Superior temporal gyrus (tissue), 1 donor: Measurements from ENCODE around the gene NT5E.

Experiments used
- DNase-seq: peaks from one replicate; pipeline ENCODE4 v3.0.0-alpha.2; 2016; ENCODE audit errors: extremely low spot score

The NT5E gene

GRCh38 chr6:85421972-85422371 lies 27.9 kb upstream of the NT5E start:
- no peak for DNase-seq

GRCh38 chr6:85422996-85423395 lies 26.9 kb upstream of the NT5E start:
- DNase-seq = no peak

DNA sequence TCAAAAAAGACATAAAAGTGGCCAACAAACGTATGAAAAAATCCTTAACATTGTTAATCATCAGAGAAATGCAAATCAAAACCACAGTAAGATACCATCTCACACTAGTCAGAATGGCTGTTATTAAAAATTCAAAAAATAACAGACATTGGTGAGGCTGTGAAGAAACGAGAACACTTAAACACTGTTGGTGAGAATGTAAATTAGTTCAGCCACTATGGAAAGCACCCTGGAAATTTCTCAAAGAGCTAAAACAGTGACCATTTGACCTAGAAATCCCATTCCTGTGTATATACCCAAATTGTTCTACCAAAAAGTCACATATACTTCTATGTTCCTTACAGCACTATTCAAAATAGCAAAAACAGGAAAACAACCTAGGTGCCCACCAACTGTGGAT lies 24.9 kb upstream of the NT5E start:
- no peak for DNase-seq

- DNase-seq = no peak
Measured at GRCh38 chr6:85425997-85426396, 23.9 kb upstream of the NT5E start.

GRCh38 chr6:85428486-85428885 lies 21.4 kb upstream of the NT5E start:
- no peak for DNase-seq

- DNase-seq = no peak
Measured at GRCh38 chr6:85429346-85429745, 20.5 kb upstream of the NT5E start.

GRCh38 chr6:85431271-85431670 lies 18.6 kb upstream of the NT5E start:
- DNase-seq = no peak

DNA sequence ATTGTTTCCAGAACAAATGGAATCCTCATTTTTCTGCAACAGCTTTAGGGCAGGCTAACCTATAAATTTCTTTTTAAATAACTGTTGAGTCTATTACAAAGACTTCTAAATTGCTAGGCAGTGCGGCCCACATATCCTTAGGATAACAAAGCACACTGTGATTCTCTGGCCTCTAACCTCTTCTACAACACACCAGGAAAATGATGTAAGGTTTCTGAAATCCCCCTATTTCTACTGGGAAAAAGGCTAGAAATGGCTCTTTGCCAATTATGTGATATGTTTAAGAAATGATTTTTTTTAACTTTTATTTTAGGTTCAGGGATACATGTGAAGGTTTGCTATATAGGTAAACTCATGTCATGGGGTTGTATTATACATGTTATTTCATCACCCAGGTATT lies 17.3 kb upstream of the NT5E start:
- no peak for DNase-seq

DNA sequence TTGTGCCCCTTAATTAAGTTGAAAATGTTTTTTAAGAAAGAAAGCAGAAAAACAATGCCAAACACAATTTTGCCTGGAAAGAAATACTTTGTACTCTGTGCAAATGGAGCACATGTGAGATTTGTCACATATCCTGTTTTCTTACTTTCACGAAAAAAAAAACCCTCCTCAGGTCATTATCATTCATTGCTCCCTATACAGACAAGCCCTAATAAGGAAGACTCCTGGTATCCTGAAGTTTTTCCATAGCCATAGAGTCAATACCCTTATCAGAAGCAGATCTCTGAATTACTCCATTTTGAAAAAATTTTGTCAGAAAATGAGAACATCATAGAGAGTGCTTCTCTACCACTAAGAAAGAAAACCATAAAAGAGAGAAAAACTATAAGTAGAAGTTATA lies 14.0 kb upstream of the NT5E start:
- DNase-seq = no peak

- DNase-seq = no peak
Measured at GRCh38 chr6:85436411-85436810, 13.5 kb upstream of the NT5E start.

DNA sequence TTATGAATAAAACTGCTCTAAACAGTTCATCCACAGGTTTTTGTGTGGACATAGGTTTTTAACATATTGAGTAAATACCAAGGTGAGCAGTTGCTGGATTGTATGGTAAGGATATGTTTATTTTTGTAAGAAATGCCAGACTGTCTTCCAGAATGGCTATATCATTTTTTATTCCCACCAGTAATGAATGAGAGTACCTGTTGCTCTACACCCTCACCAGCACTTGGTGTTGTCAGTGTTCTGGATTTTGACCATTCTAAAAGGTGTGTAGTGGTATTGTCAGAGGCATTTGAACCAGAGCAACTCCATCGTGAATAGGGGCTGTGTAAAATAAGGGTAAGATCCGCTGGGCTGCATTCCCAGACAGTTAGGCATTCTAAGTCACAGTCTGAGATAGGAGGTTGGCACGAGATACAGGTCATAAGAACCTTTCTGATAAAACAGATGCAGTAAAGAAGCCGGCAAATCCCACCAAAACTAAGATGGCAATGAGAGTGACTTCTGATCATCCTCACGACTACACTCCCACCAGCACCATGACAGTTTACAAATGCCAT lies 12.9 kb upstream of the NT5E start:
- no peak for DNase-seq

DNA sequence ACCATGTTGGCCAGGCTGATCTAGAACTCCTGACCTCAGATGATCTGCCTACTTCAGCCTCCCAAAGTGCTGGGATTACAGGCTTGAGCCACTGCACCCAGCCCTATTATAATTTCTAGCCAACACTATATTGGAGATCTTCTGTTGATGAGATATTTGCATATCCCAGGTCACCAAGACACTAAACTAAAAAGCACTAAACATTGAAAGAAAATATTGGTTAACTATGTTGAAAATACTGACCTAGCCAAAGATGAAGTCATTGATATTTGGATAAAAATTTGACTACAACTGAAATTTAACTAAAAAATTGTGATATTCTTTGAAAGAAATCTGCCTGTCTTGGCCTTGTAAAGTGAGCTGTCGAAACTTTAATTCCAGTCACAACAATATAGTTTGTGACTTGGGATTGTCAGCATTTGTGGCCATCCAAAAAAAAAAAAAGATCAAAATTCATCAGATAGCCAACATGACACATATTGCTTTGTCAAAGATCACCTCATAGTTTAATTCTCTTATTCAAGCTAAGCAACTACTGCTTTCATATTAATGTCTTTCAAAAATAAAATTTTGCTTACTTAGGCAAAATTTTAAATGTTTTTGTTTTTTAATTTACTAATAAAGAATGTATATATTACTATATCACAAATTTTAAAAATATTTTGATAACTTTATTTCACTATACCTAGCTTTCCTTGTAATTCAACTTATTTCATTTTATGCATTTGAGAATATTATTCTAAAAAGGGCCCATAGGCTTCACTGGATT lies 6.3 kb upstream of the NT5E start:
- DNase-seq = no peak

GRCh38 chr6:85449388-85449817 lies 480 bp upstream of the NT5E start:
- DNase-seq = peak; percentile 55

DNA sequence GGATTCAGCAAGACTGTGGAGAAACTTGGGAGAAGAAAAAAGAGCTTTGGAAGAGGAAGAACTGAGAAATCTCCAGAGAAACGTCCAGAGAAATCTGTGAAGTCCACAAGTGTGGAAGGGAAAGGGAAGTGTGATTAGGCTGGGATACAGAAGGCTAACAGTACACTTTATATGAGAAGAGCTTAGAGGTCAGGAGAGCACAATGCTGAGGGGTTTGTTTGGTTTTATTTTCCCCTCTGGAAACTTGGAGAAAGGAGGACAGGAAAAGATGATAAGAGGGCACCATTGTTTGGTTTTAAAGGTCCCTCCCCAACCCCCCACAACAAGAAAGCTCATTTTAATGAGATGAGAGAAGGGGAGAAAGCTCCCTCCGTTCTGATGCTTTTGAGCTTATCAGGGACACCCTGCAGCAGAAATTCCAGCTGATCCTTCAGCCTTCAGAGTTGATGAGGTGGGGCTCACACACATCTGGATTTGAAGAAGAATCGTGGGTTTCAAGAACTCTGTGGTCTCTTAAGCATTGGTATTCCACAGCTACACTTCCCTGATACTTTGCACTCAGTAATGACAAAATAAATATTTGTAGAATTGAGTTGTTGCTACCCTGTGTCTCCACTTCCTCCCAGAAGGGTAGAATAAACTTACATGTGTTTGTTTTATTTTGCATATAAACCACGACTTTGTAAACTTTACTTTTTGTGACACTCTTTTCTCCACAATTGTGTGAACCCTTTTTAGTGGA lies 1.9 kb downstream of the NT5E start:
- DNase-seq = no peak

DNA sequence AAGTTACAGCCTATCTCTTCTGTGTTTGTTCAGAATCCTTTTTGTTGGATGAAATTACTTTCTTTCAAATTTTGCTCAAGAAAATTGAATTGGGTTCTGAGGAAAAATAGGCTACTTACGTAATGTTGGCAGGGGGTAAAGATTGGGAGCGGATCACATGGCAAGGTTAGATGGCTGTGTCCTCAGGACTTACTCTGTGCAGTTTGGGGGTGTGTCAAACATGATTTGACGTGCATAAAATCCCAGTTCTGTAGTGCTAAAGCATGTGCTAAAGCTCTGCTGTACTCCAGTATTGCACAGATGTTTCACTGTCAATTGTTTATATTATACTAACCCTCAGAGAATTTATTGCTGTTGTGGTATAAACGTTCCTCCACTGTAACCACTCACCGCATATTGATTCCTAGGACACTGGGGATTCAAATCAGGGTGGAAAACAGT lies 2.6 kb downstream of the NT5E start:
- DNase-seq = no peak

DNA sequence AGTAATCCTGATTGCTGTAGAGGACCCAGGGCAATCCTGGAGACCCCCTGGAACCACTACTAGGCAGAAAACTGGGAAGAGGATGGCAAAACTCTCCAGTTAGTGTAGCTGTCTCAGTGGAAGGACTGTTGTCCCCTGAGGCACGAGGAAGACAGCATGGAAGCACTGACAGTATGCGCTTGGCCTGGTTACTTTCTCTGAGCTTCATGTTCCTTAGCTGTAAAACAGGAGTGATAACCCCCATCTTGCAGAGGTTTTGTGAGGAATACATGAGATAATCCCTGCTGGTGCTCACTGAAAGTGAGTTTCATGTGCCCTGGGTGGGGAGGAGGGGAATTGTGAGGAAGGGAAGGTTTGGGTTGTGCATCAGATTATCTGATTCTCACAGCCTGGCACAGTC lies 3.2 kb downstream of the NT5E start:
- no peak for DNase-seq

GRCh38 chr6:85453490-85453889 lies 3.6 kb downstream of the NT5E start:
- no peak for DNase-seq

DNA sequence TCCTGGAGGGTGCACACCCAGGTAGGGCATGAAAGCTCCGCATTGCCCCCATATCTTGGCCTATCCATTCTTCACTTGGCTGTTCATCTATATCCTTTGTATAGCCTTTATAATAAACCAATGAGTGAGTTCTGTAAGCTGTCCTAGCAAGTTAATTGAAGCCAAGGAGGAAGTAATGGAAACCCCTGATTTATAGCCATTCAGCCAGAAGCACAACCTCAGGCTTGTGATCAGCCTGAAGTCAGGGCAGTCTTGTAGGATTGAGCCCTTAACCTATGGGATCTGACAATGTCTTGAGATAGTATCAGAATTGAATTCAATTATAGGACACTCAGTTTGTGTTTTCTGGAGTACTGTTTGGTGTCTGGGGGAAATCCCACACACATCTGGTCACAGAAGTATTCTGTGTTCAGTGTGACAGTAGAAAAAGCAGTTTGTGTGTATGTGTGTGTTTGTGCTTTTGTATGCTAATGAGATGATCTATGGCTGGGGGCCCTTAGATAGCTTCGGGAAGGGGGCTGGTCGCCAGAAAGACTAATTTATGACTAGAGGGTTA lies 5.7 kb downstream of the NT5E start:
- no peak for DNase-seq

DNA sequence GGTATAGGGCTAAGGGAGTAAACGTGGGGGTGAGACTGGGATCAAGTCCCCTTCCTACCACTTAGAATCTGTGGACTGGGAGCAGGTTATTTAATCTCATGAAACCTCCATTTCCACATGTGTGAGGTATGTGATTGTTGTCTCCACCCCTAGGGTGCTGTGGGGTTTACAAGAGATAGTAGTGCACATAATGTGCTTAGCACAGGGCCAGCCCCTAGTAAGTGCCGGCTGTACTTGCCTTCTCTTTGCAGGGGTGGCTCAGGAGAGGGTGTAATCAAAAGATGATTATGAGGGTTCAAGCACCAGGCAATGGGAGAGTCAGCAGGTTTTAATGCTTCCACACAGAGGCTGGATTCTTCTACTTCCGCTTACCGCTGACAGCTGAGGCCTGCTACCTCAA lies 6.9 kb downstream of the NT5E start:
- DNase-seq = no peak

DNA sequence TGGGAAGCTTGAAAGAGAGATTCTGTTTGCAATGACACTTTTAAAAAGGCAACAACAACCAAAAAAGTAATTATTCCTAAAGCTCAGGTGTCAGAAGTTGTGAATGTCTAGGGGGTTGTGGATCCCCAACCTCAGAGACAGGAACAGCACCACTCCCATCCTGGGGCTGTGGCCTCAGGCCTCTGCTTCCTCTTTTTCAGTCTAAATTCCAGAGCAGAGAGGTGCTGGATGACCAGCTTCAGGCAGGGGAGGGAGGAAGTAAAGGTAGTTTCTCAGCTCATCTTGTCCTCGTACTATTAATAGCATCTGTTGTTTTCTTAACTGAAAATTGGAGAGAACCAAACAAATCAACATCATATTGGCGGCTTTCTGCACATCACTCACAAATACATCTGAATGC lies 8.3 kb downstream of the NT5E start:
- DNase-seq = no peak

- DNase-seq = no peak
Measured at GRCh38 chr6:85458782-85459181, 8.9 kb downstream of the NT5E start.

- DNase-seq = no peak
Measured at GRCh38 chr6:85459224-85459901, 9.5 kb downstream of the NT5E start.
